Measurements from ENCODE around the gene MYCBP2.

- TF ChIP-seq POLR2A (IDR thresholded peaks at IDR 0.05) (no peak), CTCF (IDR thresholded peaks at IDR 0.05) (no peak), EP300 (IDR thresholded peaks at IDR 0.05) (no peak)
Observed at GRCh38 chr13:77143431-77143830, 183.5 kb downstream of the MYCBP2 start.
